OCI-LY1 (cell line): ENCODE measurements around the gene CCDC51.
A peak's percentile ranks its signal among the peaks of the same experiment; 100 is the strongest.

Source experiments
- H2AFZ ChIP-seq: fragments of 200-600 bp; sonication (generic), shearing (Covaris generic); 2 replicates; pipeline ENCODE4 v1.6.0; 2014; ENCODE audit warnings: antibody characterized with exemption, mild to moderate bottlenecking, low read length
- H3F3A ChIP-seq: fragments of 200-600 bp; sonication (generic), shearing (Covaris generic); 2 replicates; pipeline ENCODE4 v1.6.0; 2014; ENCODE audit warnings: mild to moderate bottlenecking, antibody characterized with exemption, low read length, moderate library complexity; ENCODE audit not compliant: insufficient read depth
- H3K27ac ChIP-seq: fragments of 200-600 bp; sonication (generic); 2 replicates; pipeline ENCODE4 v1.5.1; 2014; ENCODE audit warnings: low read length, mixed run types, mild to moderate bottlenecking, low read depth; ENCODE audit not compliant: poor library complexity, severe bottlenecking
- H3K27me3 ChIP-seq: fragments of 200-600 bp; sonication (generic); 2 replicates; pipeline ENCODE4 v1.6.0; 2014; ENCODE audit warnings: antibody characterized with exemption, mild to moderate bottlenecking, low read length, moderate library complexity; ENCODE audit not compliant: insufficient read depth
- H3K36me3 ChIP-seq: fragments of 200-600 bp; sonication (generic); 2 replicates; pipeline ENCODE4 v1.6.1; 2014; ENCODE audit warnings: mild to moderate bottlenecking, antibody characterized with exemption, low read length, moderate library complexity, mixed read lengths; ENCODE audit not compliant: insufficient read depth
- H3K4me1 ChIP-seq: fragments of 200-600 bp; sonication (generic); 2 replicates; pipeline ENCODE4 v1.5.1; 2014; ENCODE audit warnings: mild to moderate bottlenecking, low read length, moderate library complexity; ENCODE audit not compliant: insufficient read depth, severe bottlenecking
- H3K4me2 ChIP-seq: fragments of 200-600 bp; sonication (generic), shearing (Covaris generic); 2 replicates; pipeline ENCODE4 v1.6.1; 2014; ENCODE audit warnings: low read length
- H3K4me3 ChIP-seq: fragments of 200-600 bp; sonication (generic); 2 replicates; pipeline ENCODE4 v1.5.1; 2014; ENCODE audit warnings: low read length, low read depth, mild to moderate bottlenecking, mixed read lengths; ENCODE audit not compliant: poor library complexity, severe bottlenecking
- H3K79me2 ChIP-seq: fragments of 200-600 bp; shearing (Covaris generic); 2 replicates; pipeline ENCODE4 v1.6.1; 2016; ENCODE audit warnings: mixed run types, low read length, mixed read lengths; ENCODE audit not compliant: insufficient read depth
- H3K9ac ChIP-seq: fragments of 200-600 bp; sonication (generic), shearing (Covaris generic); 2 replicates; pipeline ENCODE4 v1.6.1; 2014; ENCODE audit warnings: mild to moderate bottlenecking, low read length, mixed read lengths
- H3K9me2 ChIP-seq: fragments of 200-600 bp; sonication (generic), shearing (Covaris generic); 2 replicates; pipeline ENCODE4 v1.6.1; 2014; ENCODE audit warnings: low read depth, mild to moderate bottlenecking, low read length, mixed read lengths
- H3K9me3 ChIP-seq: fragments of 200-600 bp; shearing (Covaris generic); 2 replicates; pipeline ENCODE4 v1.6.1; 2014; ENCODE audit warnings: low read length, mixed read lengths
- H4K20me1 ChIP-seq: fragments of 200-600 bp; sonication (generic), shearing (Covaris generic); 2 replicates; pipeline ENCODE4 v1.6.0; 2016; ENCODE audit warnings: mild to moderate bottlenecking, low read length; ENCODE audit not compliant: insufficient read depth
- CTCF ChIP-seq: fragments of 200-600 bp; sonication (generic), shearing (Covaris generic); IDR thresholded peaks from 2 replicates; pipeline ENCODE4 v1.5.1; 2017; ENCODE audit warnings: mild to moderate bottlenecking, antibody characterized with exemption, low read length, moderate library complexity, mixed read lengths
- EZH2 ChIP-seq: fragments of 200-600 bp; sonication (generic), shearing (Covaris generic); IDR thresholded peaks from 2 replicates; pipeline ENCODE4 v1.8.0; 2017; ENCODE audit warnings: borderline replicate concordance, mixed run types, mild to moderate bottlenecking, antibody characterized with exemption, low read length, moderate library complexity, mixed read lengths

The CCDC51 gene

DNA sequence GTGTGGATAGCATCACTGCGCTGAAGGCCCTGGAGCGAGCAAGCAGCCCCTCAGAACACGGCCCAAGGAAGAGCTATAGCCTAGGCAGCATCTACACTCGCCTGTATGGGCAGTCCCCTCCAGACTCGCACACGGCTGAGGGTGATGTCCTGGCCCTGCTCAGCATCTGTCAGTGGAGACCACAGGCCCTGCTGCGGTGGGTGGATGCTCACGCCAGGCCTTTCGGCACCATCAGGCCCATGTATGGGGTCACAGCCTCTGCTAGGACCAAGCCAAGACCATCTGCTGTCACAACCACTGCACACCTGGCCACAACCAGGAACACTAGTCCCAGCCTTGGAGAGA is 27.2 kb upstream of the CCDC51 start:
- Histone ChIP-seq H3K36me3 (peaks cover 34% of the 10 kb centered on the region; the same call in 1 of the 2 replicates), H4K20me1 (no peaks in the 10 kb centered on the region), H3K9me2 (no peaks in the 10 kb centered on the region), H3F3A (no peaks in the 10 kb centered on the region), H3K4me2 (peak overlapping the region; percentile 82), H3K9me3 (no peaks in the 10 kb centered on the region), H3K4me1 (peaks cover 61% of the 10 kb centered on the region), H2AFZ (no peak overlapping the region), H3K27ac (peak overlapping the region; percentile 72), H3K4me3 (peak overlapping the region; percentile 68), H3K9ac (peak overlapping the region; percentile 82), H3K27me3 (no peaks in the 10 kb centered on the region), H3K79me2 (no peaks in the 10 kb centered on the region)
- no peak for TF ChIP-seq CTCF

- Histone ChIP-seq H3K4me1 (peaks cover 55% of the 10 kb centered on the region), H3K9me2 (no peaks in the 10 kb centered on the region), H3K4me3 (peak overlapping the region; percentile 68), H3K9me3 (no peaks in the 10 kb centered on the region), H3K27ac (peak overlapping the region; percentile 72), H3F3A (no peaks in the 10 kb centered on the region), H3K79me2 (no peaks in the 10 kb centered on the region), H2AFZ (no peak overlapping the region), H3K36me3 (peaks cover 34% of the 10 kb centered on the region; the same call in 1 of the 2 replicates), H3K27me3 (no peaks in the 10 kb centered on the region), H3K4me2 (peak overlapping the region; percentile 82), H4K20me1 (no peaks in the 10 kb centered on the region), H3K9ac (peak overlapping the region; percentile 82)
- TF ChIP-seq EZH2 (no peak), CTCF (no peak)
Observed at GRCh38 chr3:48466386-48467109, 26.6 kb upstream of the CCDC51 start.

DNA sequence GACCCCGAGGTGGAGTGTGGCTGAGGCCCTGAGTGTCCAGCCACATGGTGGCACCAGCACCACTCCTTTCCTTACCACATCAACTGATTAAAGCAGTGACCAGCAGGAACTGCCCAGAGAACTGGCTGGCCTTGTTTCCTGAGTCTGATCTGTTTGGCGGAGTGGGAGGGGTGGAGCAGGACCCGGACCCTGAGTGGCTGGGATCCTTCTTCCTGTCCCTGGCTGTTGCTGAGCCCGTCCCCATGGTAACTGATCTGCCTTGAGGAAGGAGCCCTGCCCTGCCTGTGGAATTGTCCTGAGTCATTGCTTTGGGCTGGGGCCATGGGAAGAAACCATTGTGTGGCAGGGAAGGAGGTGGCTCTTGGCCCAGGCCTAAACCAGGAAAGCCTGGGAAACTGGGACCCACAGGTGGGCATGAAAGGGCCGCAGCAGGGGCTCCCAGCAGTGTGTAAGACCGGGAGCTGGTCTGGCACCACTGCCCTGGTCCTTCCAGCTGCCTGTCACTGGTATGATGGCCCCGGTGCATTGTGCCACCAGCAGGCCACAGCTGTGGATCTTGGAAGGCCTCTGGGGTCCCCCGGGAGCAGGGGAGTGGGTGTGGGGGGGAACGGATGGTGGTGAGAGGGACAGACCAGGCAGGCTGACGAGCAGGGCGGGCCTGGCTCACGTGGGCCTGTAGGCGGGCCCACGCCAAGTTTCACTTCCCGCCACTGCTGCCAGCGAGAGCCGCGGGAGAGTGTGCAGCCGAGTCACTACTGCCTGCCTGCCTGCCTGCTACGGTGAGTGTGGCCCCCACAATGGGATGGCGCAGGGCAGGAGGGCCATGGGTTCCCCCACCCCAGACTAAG is 25.8 kb upstream of the CCDC51 start:
- TF ChIP-seq CTCF (peak; percentile 57; the same call in 1 of the 2 replicates), EZH2 (no peak)
- Histone ChIP-seq H3K4me3 (peak overlapping the region; percentile 68), H3F3A (no peaks in the 10 kb centered on the region), H3K4me1 (peaks cover 54% of the 10 kb centered on the region), H3K27me3 (no peaks in the 10 kb centered on the region), H3K79me2 (no peaks in the 10 kb centered on the region), H3K9ac (peak overlapping the region; percentile 82), H3K4me2 (peak overlapping the region; percentile 82), H4K20me1 (no peaks in the 10 kb centered on the region), H2AFZ (no peak overlapping the region), H3K9me3 (no peaks in the 10 kb centered on the region), H3K36me3 (peaks cover 42% of the 10 kb centered on the region), H3K27ac (peak overlapping the region; percentile 72), H3K9me2 (no peaks in the 10 kb centered on the region)
